Trophoblast cell (in vitro differentiated cells and primary cell): ENCODE data around the gene FAM222A.

Experiments
- DNase-seq, 2 donors: peaks; one replicate each; pipeline ENCODE4 v3.0.0-alpha.2; 2016
- H2AFZ ChIP-seq: 2 replicates; pipeline ENCODE4 v1.6.1; 2013; ENCODE audit warnings: low read length, moderate library complexity, mild to moderate bottlenecking; ENCODE audit not compliant: insufficient read depth, poor library complexity
- H2AK5ac ChIP-seq: 2 replicates; pipeline ENCODE4 v1.6.1; 2013; ENCODE audit warnings: mild to moderate bottlenecking, low read length
- H2BK120ac ChIP-seq: 2 replicates; pipeline ENCODE4 v1.6.1; 2013; ENCODE audit warnings: low read length, mild to moderate bottlenecking, moderate library complexity; ENCODE audit not compliant: insufficient read depth, poor library complexity
- H2BK12ac ChIP-seq: 2 replicates; pipeline ENCODE4 v1.6.1; 2013; ENCODE audit warnings: mild to moderate bottlenecking, low read length, moderate library complexity
- H2BK5ac ChIP-seq: 2 replicates; pipeline ENCODE4 v1.6.1; 2013; ENCODE audit warnings: low read length, low read depth, moderate library complexity, mild to moderate bottlenecking; ENCODE audit not compliant: poor library complexity
- H3K14ac ChIP-seq: 2 replicates; pipeline ENCODE4 v1.6.1; 2013; ENCODE audit warnings: mild to moderate bottlenecking, low read length
- H3K18ac ChIP-seq: 2 replicates; pipeline ENCODE4 v1.6.1; 2013; ENCODE audit warnings: mild to moderate bottlenecking, low read length
- H3K23ac ChIP-seq: 2 replicates; pipeline ENCODE4 v1.6.1; 2013; ENCODE audit warnings: low read length
- H3K27ac ChIP-seq: 2 replicates; pipeline ENCODE4 v1.5.1; 2013; ENCODE audit warnings: low read depth, mild to moderate bottlenecking, inconsistent platforms, low read length, moderate library complexity
- H3K27me3 ChIP-seq: 2 replicates; pipeline ENCODE4 v1.6.1; 2013; ENCODE audit warnings: inconsistent platforms, mild to moderate bottlenecking, low read length, moderate library complexity; ENCODE audit not compliant: insufficient read depth
- H3K36me3 ChIP-seq, 2 experiments: 1 replicate in 1 of 2; 2 replicates in 1 of 2; pipeline ENCODE4 v1.6.1; 2013; ENCODE audit warnings: low read length in 2 of 2, mild to moderate bottlenecking in 2 of 2, moderate library complexity in 1 of 2; ENCODE audit not compliant: insufficient read depth in 2 of 2, control insufficient read depth in 1 of 2
- H3K4ac ChIP-seq: 2 replicates; pipeline ENCODE4 v1.6.1; 2013; ENCODE audit warnings: low read depth, mild to moderate bottlenecking, low read length, moderate library complexity
- H3K4me1 ChIP-seq, 2 experiments: 1 replicate in 1 of 2; 2 replicates in 1 of 2; pipeline ENCODE4 v1.6.1; 2013; ENCODE audit warnings: low read length in 2 of 2, mild to moderate bottlenecking in 2 of 2, moderate library complexity in 1 of 2; ENCODE audit not compliant: insufficient read depth in 2 of 2, control insufficient read depth in 1 of 2
- H3K4me2 ChIP-seq: 2 replicates; pipeline ENCODE4 v1.6.1; 2013; ENCODE audit warnings: inconsistent platforms, mild to moderate bottlenecking, low read length, moderate library complexity
- H3K4me3 ChIP-seq: 2 replicates; pipeline ENCODE4 v1.5.1; 2013; ENCODE audit warnings: mild to moderate bottlenecking, low read depth, low read length, inconsistent platforms
- H3K79me1 ChIP-seq: one replicate; pipeline ENCODE4 v1.6.1; 2013; ENCODE audit warnings: low read length
- H3K79me2 ChIP-seq: 2 replicates; pipeline ENCODE4 v1.6.1; 2013; ENCODE audit warnings: low read length, mild to moderate bottlenecking; ENCODE audit not compliant: control insufficient read depth, insufficient read depth, poor library complexity
- H3K9ac ChIP-seq: 2 replicates; pipeline ENCODE4 v1.6.1; 2013; ENCODE audit warnings: mild to moderate bottlenecking, low read length
- H3K9me3 ChIP-seq: 2 replicates; pipeline ENCODE4 v1.6.1; 2013; ENCODE audit warnings: low read depth, mild to moderate bottlenecking, control low read depth, inconsistent platforms, low read length; ENCODE audit not compliant: insufficient read depth
- H4K12ac ChIP-seq: 2 replicates; pipeline ENCODE4 v1.6.1; 2013; ENCODE audit warnings: low read depth, mild to moderate bottlenecking, low read length, moderate library complexity
- H4K8ac ChIP-seq: 2 replicates; pipeline ENCODE4 v1.6.1; 2013; ENCODE audit warnings: low read depth, mild to moderate bottlenecking, low read length, moderate library complexity
- H4K91ac ChIP-seq: one replicate; pipeline ENCODE4 v1.6.1; 2013; ENCODE audit warnings: low read depth, mild to moderate bottlenecking, low read length, moderate library complexity
- WGBS: extraction: QIAGEN DNeasy Blood & Tissue Kit; methylation state at CpG from one replicate; pipeline ENCODE4 v1.1.7; 2013; ENCODE audit warnings: missing lambda C conversion rate; ENCODE audit not compliant: insufficient read length, insufficient coverage; ENCODE audit errors: extremely low coverage; 5-methylcytosine and 5-hydroxymethylcytosine counted together

FAM222A gene

GRCh38 chr12:109734219-109735000 is 20.8 kb downstream of the FAM222A start:
- no peak overlapping the region for H2BK5ac ChIP-seq
- H3K14ac ChIP-seq, result no peak overlapping the region
- peak overlapping the region; percentile 49 for H3K4me2 ChIP-seq
- WGBS, result no CpG with 5 or more reads among the region's 22 CpGs
- H3K4me1 ChIP-seq, result no peaks in the 10 kb centered on the region
- H2BK120ac ChIP-seq, result no peak overlapping the region
- no peak for DNase-seq
- H2AFZ ChIP-seq, result no peak overlapping the region
- H3K18ac ChIP-seq, result no peak overlapping the region
- peaks cover 1% of the 10 kb centered on the region for H3K9me3 ChIP-seq
- no peaks in the 10 kb centered on the region for H3K79me2 ChIP-seq
- H3K23ac ChIP-seq, result no peak overlapping the region
- H4K8ac ChIP-seq, result no peak overlapping the region
- H3K27me3 ChIP-seq, result no peaks in the 10 kb centered on the region
- H3K9ac ChIP-seq, result no peak overlapping the region
- no peak overlapping the region for H4K12ac ChIP-seq
- no peak overlapping the region for H3K27ac ChIP-seq
- no peak overlapping the region for H3K4ac ChIP-seq
- no peak overlapping the region for H2BK12ac ChIP-seq
- H2AK5ac ChIP-seq, result no peak overlapping the region
- H3K36me3 ChIP-seq, result no peaks in the 10 kb centered on the region
- no peak overlapping the region for H3K4me3 ChIP-seq
- H3K79me1 ChIP-seq, result no peaks in the 10 kb centered on the region
- no peak overlapping the region for H4K91ac ChIP-seq

DNA sequence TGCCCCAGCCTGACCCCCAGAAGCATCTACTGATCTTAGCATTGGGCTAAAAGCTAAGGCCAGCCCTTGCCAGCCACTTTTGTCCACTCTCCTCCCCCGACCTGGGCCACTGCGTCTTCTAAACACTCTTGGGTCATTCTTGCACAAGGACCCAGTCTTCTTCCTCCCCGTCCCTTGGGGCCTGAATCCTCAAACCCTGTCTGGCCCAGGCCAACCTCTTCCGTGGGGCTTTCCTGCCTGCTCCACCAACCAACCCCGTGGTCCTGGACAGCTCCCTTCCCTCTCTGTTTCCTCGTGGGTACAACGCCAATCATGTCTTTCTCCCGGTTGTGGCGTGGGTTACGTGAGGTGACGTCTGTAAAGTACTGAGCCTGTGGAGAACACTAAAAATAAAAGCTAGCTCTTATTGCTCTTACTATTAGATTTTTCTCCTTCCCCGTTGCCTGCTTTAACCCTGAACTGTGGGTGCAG is 21.5 kb downstream of the FAM222A start:
- no CpG with 5 or more reads among the region's 12 CpGs for WGBS
- Histone ChIP-seq H3K27me3 (no peaks in the 10 kb centered on the region), H4K8ac (no peak overlapping the region)

DNA sequence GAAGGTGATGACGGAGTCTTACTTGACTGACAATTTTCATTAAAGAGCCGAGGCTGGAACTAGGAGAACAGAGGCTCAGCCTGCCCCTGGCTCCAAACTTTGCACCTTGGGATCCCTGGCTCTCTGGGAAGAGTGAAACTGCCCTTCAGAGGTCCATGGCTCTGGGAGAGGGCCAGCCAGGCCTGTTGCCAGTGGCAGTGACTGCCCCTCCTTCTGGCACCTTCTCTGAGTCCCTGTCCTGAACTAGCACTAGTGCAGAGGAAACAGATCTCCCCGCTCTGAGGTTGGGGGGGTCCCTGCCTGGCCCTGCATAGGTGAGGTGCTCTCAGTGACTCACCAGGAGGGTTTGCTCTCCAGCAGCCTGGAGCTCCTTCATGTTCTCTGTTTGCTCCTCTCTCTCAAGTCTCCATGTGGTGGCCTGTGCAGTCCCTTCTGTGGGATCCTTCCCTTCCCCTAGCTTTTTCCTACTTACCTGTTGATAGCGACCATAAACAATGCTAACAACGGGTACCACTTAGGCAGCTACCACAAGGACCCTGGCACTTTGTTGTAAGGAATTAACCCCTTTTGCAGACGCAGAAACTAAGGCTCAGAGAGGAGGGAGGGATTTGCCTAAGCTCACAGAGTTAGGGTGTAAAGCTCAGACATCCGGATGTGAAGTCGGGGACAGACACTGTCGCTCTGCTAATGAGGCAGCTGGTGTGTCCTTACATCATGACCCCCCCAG is 22.4 kb downstream of the FAM222A start:
- no peak overlapping the region for H3K4me2 ChIP-seq
- no peak overlapping the region for H2AK5ac ChIP-seq
- H3K27me3 ChIP-seq, result no peaks in the 10 kb centered on the region
- no peak overlapping the region for H3K27ac ChIP-seq
- no peaks in the 10 kb centered on the region for H3K79me2 ChIP-seq
- no peak overlapping the region for H4K8ac ChIP-seq
- no peak overlapping the region for H2BK120ac ChIP-seq
- H2AFZ ChIP-seq, result no peak overlapping the region
- H3K14ac ChIP-seq, result no peak overlapping the region
- H4K91ac ChIP-seq, result no peak overlapping the region
- no peak overlapping the region for H2BK5ac ChIP-seq
- no peak overlapping the region for H3K23ac ChIP-seq
- H2BK12ac ChIP-seq, result no peak overlapping the region
- no peak for DNase-seq
- H3K79me1 ChIP-seq, result no peaks in the 10 kb centered on the region
- no peak overlapping the region for H4K12ac ChIP-seq
- no peak overlapping the region for H3K9ac ChIP-seq
- H3K4me3 ChIP-seq, result no peak overlapping the region
- no peaks in the 10 kb centered on the region for H3K36me3 ChIP-seq
- no peaks in the 10 kb centered on the region for H3K9me3 ChIP-seq
- H3K18ac ChIP-seq, result no peak overlapping the region
- WGBS, result no CpG with 5 or more reads among the region's 9 CpGs
- H3K4ac ChIP-seq, result no peak overlapping the region
- no peaks in the 10 kb centered on the region for H3K4me1 ChIP-seq

More for the DNA sequence above, 21.5 kb downstream of the FAM222A start:
- H3K79me1 ChIP-seq, result no peaks in the 10 kb centered on the region
- H3K4ac ChIP-seq, result no peak overlapping the region
- no peak overlapping the region for H2AK5ac ChIP-seq
- H2BK5ac ChIP-seq, result no peak overlapping the region
- H3K27ac ChIP-seq, result no peak overlapping the region
- H3K4me1 ChIP-seq, result no peaks in the 10 kb centered on the region
- H3K4me2 ChIP-seq, result no peak overlapping the region
- no peak overlapping the region for H3K18ac ChIP-seq
- H4K12ac ChIP-seq, result no peak overlapping the region
- H3K36me3 ChIP-seq, result no peaks in the 10 kb centered on the region
- H2BK12ac ChIP-seq, result no peak overlapping the region
- H3K23ac ChIP-seq, result no peak overlapping the region
- no peak for DNase-seq
- H4K91ac ChIP-seq, result no peak overlapping the region
- no peak overlapping the region for H3K4me3 ChIP-seq
- H3K14ac ChIP-seq, result no peak overlapping the region
- H3K9ac ChIP-seq, result no peak overlapping the region
- H2AFZ ChIP-seq, result no peak overlapping the region
- no peak overlapping the region for H2BK120ac ChIP-seq
- no peaks in the 10 kb centered on the region for H3K79me2 ChIP-seq
- H3K9me3 ChIP-seq, result no peaks in the 10 kb centered on the region

- H3K4ac ChIP-seq, result no peak overlapping the region
- no peak overlapping the region for H3K9ac ChIP-seq
- no peak overlapping the region for H4K91ac ChIP-seq
- peak; percentile 17 to 36 for DNase-seq
- no peak overlapping the region for H4K8ac ChIP-seq
- no peak overlapping the region for H3K23ac ChIP-seq
- no peak overlapping the region for H3K18ac ChIP-seq
- H3K79me2 ChIP-seq, result no peaks in the 10 kb centered on the region
- H3K27me3 ChIP-seq, result no peaks in the 10 kb centered on the region
- no peak overlapping the region for H3K4me2 ChIP-seq
- H4K12ac ChIP-seq, result no peak overlapping the region
- H2AFZ ChIP-seq, result no peak overlapping the region
- no peak overlapping the region for H2BK12ac ChIP-seq
- H3K4me1 ChIP-seq, result no peaks in the 10 kb centered on the region
- no CpG with 5 or more reads among the region's 12 CpGs for WGBS
- no peak overlapping the region for H3K4me3 ChIP-seq
- no peaks in the 10 kb centered on the region for H3K9me3 ChIP-seq
- no peak overlapping the region for H2BK5ac ChIP-seq
- no peak overlapping the region for H3K27ac ChIP-seq
- H2BK120ac ChIP-seq, result no peak overlapping the region
- H3K14ac ChIP-seq, result no peak overlapping the region
- no peaks in the 10 kb centered on the region for H3K79me1 ChIP-seq
- no peak overlapping the region for H2AK5ac ChIP-seq
- H3K36me3 ChIP-seq, result no peaks in the 10 kb centered on the region
Observed at GRCh38 chr12:109736552-109737108, 23.0 kb downstream of the FAM222A start.
